ENCODE data around the gene PARP4. TPM values are rescaled to one million over a fixed set of nuclear protein-coding genes. Genes with fewer than 3 reads are reported as not detected.
"Not testable (repeated sequence)": the region's sequence is repeated elsewhere in the genome, so short reads cannot be mapped to it uniquely, and the experiment has no call there.

Gene PARP4
- total RNA-seq, 4 donors from 2014 or later: 136 to 161 (median 138) TPM

GRCh38 chr13:24458736-24459135 is 53.8 kb downstream of the PARP4 start:
- H3K36me3 ChIP-seq: peaks cover 0 to 81% (median 0%) of the 10 kb centered on the region in 3 donors
- H3K9me3 ChIP-seq: no peaks in the 10 kb centered on the region
- TF ChIP-seq CTCF (IDR thresholded peaks at IDR 0.05) (no peak), POLR2A (IDR thresholded peaks at IDR 0.05) (no peak)
- H3K27ac ChIP-seq: no peak overlapping the region
- H3K4me3 ChIP-seq: no peak overlapping the region
- no peaks in the 10 kb centered on the region for H3K27me3 ChIP-seq
- no peak for DNase-seq
- H3K4me1 ChIP-seq: no peaks in the 10 kb centered on the region

- no peaks in the 10 kb centered on the region for H3K27me3 ChIP-seq
- peaks cover 0 to 95% (median 0%) of the 10 kb centered on the region in 3 donors for H3K36me3 ChIP-seq
- no peak overlapping the region for H3K27ac ChIP-seq
- H3K4me1 ChIP-seq: no peaks in the 10 kb centered on the region
- no peak for DNase-seq
- no peak overlapping the region for H3K4me3 ChIP-seq
- H3K9me3 ChIP-seq: no peaks in the 10 kb centered on the region
- no peak for TF ChIP-seq CTCF (IDR thresholded peaks at IDR 0.05)
- TF ChIP-seq POLR2A (IDR thresholded peaks at IDR 0.05): no peak
Observed at GRCh38 chr13:24456396-24456795, 56.2 kb downstream of the PARP4 start.

DNA sequence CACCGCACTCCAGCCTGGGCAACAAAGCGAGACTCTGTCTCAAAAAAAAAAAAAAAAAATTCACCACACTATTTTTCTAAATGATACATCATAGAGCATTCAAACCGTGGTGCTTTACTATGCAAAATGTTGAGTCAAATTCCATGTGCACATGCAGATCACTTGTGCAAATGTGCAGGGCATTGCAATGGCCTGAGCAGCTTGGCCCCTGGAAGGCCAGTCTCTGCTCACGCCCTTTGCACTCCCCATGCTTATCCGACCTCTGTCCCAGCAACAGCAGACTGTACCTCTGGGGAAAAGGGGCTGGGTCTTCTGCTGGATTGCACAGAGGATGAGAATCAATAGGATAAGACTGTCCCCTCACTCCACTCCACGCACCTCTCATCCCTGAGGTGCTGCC is 58.5 kb downstream of the PARP4 start:
- H3K4me3 ChIP-seq: no peak overlapping the region
- TF ChIP-seq CTCF (IDR thresholded peaks at IDR 0.05) (no peak), POLR2A (IDR thresholded peaks at IDR 0.05) (no peak)
- no peaks in the 10 kb centered on the region for H3K4me1 ChIP-seq
- no peaks in the 10 kb centered on the region for H3K9me3 ChIP-seq
- H3K27ac ChIP-seq: no peak overlapping the region
- H3K27me3 ChIP-seq: no peaks in the 10 kb centered on the region
- peaks cover 0 to 95% (median 0%) of the 10 kb centered on the region in 3 donors for H3K36me3 ChIP-seq
- no peak for DNase-seq

GRCh38 chr13:24452044-24452443 is 60.5 kb downstream of the PARP4 start:
- TF ChIP-seq POLR2A (IDR thresholded peaks at IDR 0.05) (no peak), CTCF (IDR thresholded peaks at IDR 0.05) (no peak)
- DNase-seq: no peak
- peaks cover 0 to 92% (median 0%) of the 10 kb centered on the region in 3 donors for H3K36me3 ChIP-seq

DNA sequence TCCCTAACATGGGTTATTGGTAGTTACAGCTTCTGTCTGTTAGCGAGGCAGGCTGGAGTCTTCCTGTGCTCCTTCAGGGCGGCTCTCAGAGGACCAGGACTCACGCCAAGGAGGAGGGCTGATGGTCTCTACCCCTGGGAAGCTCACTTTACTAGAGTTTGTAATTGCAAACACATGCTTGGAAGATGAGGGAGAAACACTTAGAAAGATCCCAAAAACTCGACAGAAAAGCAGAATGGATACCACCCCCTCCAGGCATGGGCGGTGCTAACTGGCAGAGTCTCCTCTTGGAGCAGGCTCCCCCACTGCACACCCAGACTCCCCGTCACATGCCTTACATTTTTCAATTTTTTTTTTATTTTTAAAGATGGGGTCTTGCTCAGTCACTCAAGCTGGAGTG is 62.0 kb downstream of the PARP4 start:
- H3K27me3 ChIP-seq: no peaks in the 10 kb centered on the region
- H3K27ac ChIP-seq: no peak overlapping the region
- no peaks in the 10 kb centered on the region for H3K9me3 ChIP-seq
- H3K36me3 ChIP-seq: peaks cover 0 to 88% (median 0%) of the 10 kb centered on the region in 3 donors
- no peaks in the 10 kb centered on the region for H3K4me1 ChIP-seq
- H3K4me3 ChIP-seq: no peak overlapping the region
- DNase-seq: no peak
- TF ChIP-seq CTCF (IDR thresholded peaks at IDR 0.05) (no peak), POLR2A (IDR thresholded peaks at IDR 0.05) (no peak)

More at GRCh38 chr13:24452044-24452443, 60.5 kb downstream of the PARP4 start:
- no peak overlapping the region for H3K4me3 ChIP-seq
- no peak overlapping the region for H3K27ac ChIP-seq
- no peaks in the 10 kb centered on the region for H3K4me1 ChIP-seq
- no peaks in the 10 kb centered on the region for H3K27me3 ChIP-seq
- no peaks in the 10 kb centered on the region for H3K9me3 ChIP-seq

DNA sequence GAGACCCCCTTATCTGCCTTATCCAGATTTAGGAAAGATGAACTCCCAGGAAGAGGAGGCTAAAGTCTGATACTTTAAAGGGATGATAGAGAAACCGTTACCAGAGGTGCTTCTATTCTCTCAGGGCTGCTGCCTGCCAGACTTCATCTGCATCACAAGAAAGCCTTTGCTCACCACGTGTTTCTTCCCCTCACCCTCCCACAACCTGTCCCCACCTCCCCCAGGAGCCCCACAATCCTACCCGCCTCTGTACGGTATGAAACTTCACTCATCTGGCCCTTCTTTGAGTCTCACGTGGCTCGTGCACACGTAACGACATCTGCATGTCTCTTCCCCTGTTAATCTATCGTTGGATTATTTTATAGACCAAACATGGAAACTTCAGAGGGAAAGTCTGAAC is 67.7 kb downstream of the PARP4 start:
- H3K27ac ChIP-seq, H3K27me3 ChIP-seq, H3K9me3 ChIP-seq, H3K4me3 ChIP-seq, DNase-seq, H3K4me1 ChIP-seq: not testable (repeated sequence)
- H3K36me3 ChIP-seq: peaks cover 0 to 85% (median 6%) of the 10 kb centered on the region in 3 donors

All from Peyer's patch (tissue), 4 donors.